ENCODE measurements around the gene KAT6B.
A peak's percentile ranks its signal among the peaks of the same experiment; 100 is the strongest.
"Not testable (repeated sequence)": the region's sequence is repeated elsewhere in the genome, so short reads cannot be mapped to it uniquely, and the experiment has no call there.

Gene KAT6B

GRCh38 chr10:74893329-74893728 is 66.9 kb downstream of the KAT6B start:
- H3K36me3 ChIP-seq (replicated peaks in 1 of 2; ENCODE audit: control insufficient read depth in 2 of 2, insufficient read depth in 2 of 2, low read length in 2 of 2); H3K9me3 ChIP-seq (replicated peaks in 1 of 2; ENCODE audit: control insufficient read depth in 2 of 2, insufficient read depth in 1 of 2, low read depth in 1 of 2, low read length in 2 of 2); H3K4me2 ChIP-seq (ENCODE audit: insufficient read depth, low read length, poor library complexity, severe bottlenecking); H3K4me1 ChIP-seq (ENCODE audit: control insufficient read depth in 2 of 2, insufficient read depth in 1 of 2, low read depth in 1 of 2, low read length in 2 of 2); H3K14ac ChIP-seq (ENCODE audit: low read length); H2AFZ ChIP-seq (ENCODE audit: low read length); H4K91ac ChIP-seq (ENCODE audit: low read depth, low read length, poor library complexity); H3K27me3 ChIP-seq (ENCODE audit: control insufficient read depth in 3 of 3, insufficient read depth in 3 of 3, low read depth in 1 of 3, low read length in 3 of 3); H3K9ac ChIP-seq (ENCODE audit: low read depth, low read length, poor library complexity); H2AK5ac ChIP-seq (ENCODE audit: low read depth, low read length); H3K79me1 ChIP-seq (ENCODE audit: low read depth, low read length); H2BK120ac ChIP-seq (ENCODE audit: low read depth, low read length); H3K18ac ChIP-seq (ENCODE audit: low read length); H2BK5ac ChIP-seq (ENCODE audit: low read length); H3K4me3 ChIP-seq (ENCODE audit: low read length in 2 of 2); H3K23ac ChIP-seq (ENCODE audit: low read depth, low read length, poor library complexity); H2BK15ac ChIP-seq (ENCODE audit: low read length); H3K4ac ChIP-seq (ENCODE audit: low read length); DNase-seq (ENCODE audit: low spot score); H4K8ac ChIP-seq (ENCODE audit: low read depth, low read length); H3K27ac ChIP-seq (replicated peaks; ENCODE audit: low read length); H2BK12ac ChIP-seq (ENCODE audit: low read length): not testable (repeated sequence)
- no CpG with 5 or more reads among the region's 6 CpGs for WGBS, 2 donors (ENCODE audit: extremely low coverage in 2 of 2, insufficient read length in 2 of 2, insufficient replicate concordance in 1 of 2)

- Histone ChIP-seq H3K4me3 (ENCODE audit: low read length in 2 of 2) (no peak overlapping the region), H4K91ac (ENCODE audit: low read depth, low read length, poor library complexity) (no peak overlapping the region), H3K4me2 (ENCODE audit: insufficient read depth, low read length, poor library complexity, severe bottlenecking) (no peak overlapping the region), H3K36me3 (replicated peaks in 1 of 2; ENCODE audit: control insufficient read depth in 2 of 2, insufficient read depth in 2 of 2, low read length in 2 of 2) (no peaks in the 10 kb centered on the region), H2BK5ac (ENCODE audit: low read length) (no peak overlapping the region), H2BK15ac (ENCODE audit: low read length) (no peak overlapping the region), H3K4ac (ENCODE audit: low read length) (no peak overlapping the region), H3K9ac (ENCODE audit: low read depth, low read length, poor library complexity) (no peak overlapping the region), H2BK120ac (ENCODE audit: low read depth, low read length) (no peak overlapping the region), H3K23ac (ENCODE audit: low read depth, low read length, poor library complexity) (no peak overlapping the region), H3K4me1 (ENCODE audit: control insufficient read depth in 2 of 2, insufficient read depth in 1 of 2, low read depth in 1 of 2, low read length in 2 of 2) (peaks cover 0 to 7% of the 10 kb centered on the region in 2 donors), H2BK12ac (ENCODE audit: low read length) (no peak overlapping the region), H3K79me1 (ENCODE audit: low read depth, low read length) (peaks cover 3% of the 10 kb centered on the region), H3K27me3 (ENCODE audit: control insufficient read depth in 3 of 3, insufficient read depth in 3 of 3, low read depth in 1 of 3, low read length in 3 of 3) (no peaks in the 10 kb centered on the region), H3K14ac (ENCODE audit: low read length) (no peak overlapping the region), H3K27ac (replicated peaks; ENCODE audit: low read length) (no peak overlapping the region), H2AK5ac (ENCODE audit: low read depth, low read length) (no peak overlapping the region), H3K9me3 (replicated peaks in 1 of 2; ENCODE audit: control insufficient read depth in 2 of 2, insufficient read depth in 1 of 2, low read depth in 1 of 2, low read length in 2 of 2) (no peaks in the 10 kb centered on the region), H3K18ac (ENCODE audit: low read length) (no peak overlapping the region), H4K8ac (ENCODE audit: low read depth, low read length) (no peak overlapping the region), H2AFZ (ENCODE audit: low read length) (no peak overlapping the region)
- no peak for DNase-seq (ENCODE audit: low spot score)
- WGBS, 2 donors (ENCODE audit: extremely low coverage in 2 of 2, insufficient read length in 2 of 2, insufficient replicate concordance in 1 of 2) = no CpG with 5 or more reads among the region's 5 CpGs
Observed at GRCh38 chr10:74896788-74897527, 70.6 kb downstream of the KAT6B start.

- no peak overlapping the region for H3K4me2 ChIP-seq (ENCODE audit: insufficient read depth, low read length, poor library complexity, severe bottlenecking)
- no peak overlapping the region for H4K91ac ChIP-seq (ENCODE audit: low read depth, low read length, poor library complexity)
- H3K14ac ChIP-seq (ENCODE audit: low read length) = no peak overlapping the region
- no peak overlapping the region for H2BK15ac ChIP-seq (ENCODE audit: low read length)
- DNase-seq (ENCODE audit: low spot score) = no peak
- H3K9me3 ChIP-seq (replicated peaks in 1 of 2; ENCODE audit: control insufficient read depth in 2 of 2, insufficient read depth in 1 of 2, low read depth in 1 of 2, low read length in 2 of 2) = peaks cover 0 to 2% of the 10 kb centered on the region in 2 donors
- no peak overlapping the region for H3K4me3 ChIP-seq (ENCODE audit: low read length in 2 of 2)
- no peaks in the 10 kb centered on the region for H3K27me3 ChIP-seq (ENCODE audit: control insufficient read depth in 3 of 3, insufficient read depth in 3 of 3, low read depth in 1 of 3, low read length in 3 of 3)
- H3K9ac ChIP-seq (ENCODE audit: low read depth, low read length, poor library complexity) = no peak overlapping the region
- H2BK120ac ChIP-seq (ENCODE audit: low read depth, low read length) = no peak overlapping the region
- H4K8ac ChIP-seq (ENCODE audit: low read depth, low read length) = no peak overlapping the region
- H3K4ac ChIP-seq (ENCODE audit: low read length) = no peak overlapping the region
- no peak overlapping the region for H2BK12ac ChIP-seq (ENCODE audit: low read length)
- no peak overlapping the region for H2AFZ ChIP-seq (ENCODE audit: low read length)
- peaks cover 0 to 10% of the 10 kb centered on the region in 2 donors for H3K4me1 ChIP-seq (ENCODE audit: control insufficient read depth in 2 of 2, insufficient read depth in 1 of 2, low read depth in 1 of 2, low read length in 2 of 2)
- no peak overlapping the region for H3K27ac ChIP-seq (replicated peaks; ENCODE audit: low read length)
- H3K18ac ChIP-seq (ENCODE audit: low read length) = no peak overlapping the region
- H2BK5ac ChIP-seq (ENCODE audit: low read length) = no peak overlapping the region
- no peaks in the 10 kb centered on the region for H3K36me3 ChIP-seq (replicated peaks in 1 of 2; ENCODE audit: control insufficient read depth in 2 of 2, insufficient read depth in 2 of 2, low read length in 2 of 2)
- WGBS, 2 donors (ENCODE audit: extremely low coverage in 2 of 2, insufficient read length in 2 of 2, insufficient replicate concordance in 1 of 2) = no CpG with 5 or more reads among the region's 4 CpGs
- no peak overlapping the region for H2AK5ac ChIP-seq (ENCODE audit: low read depth, low read length)
- no peak overlapping the region for H3K23ac ChIP-seq (ENCODE audit: low read depth, low read length, poor library complexity)
- H3K79me1 ChIP-seq (ENCODE audit: low read depth, low read length) = no peaks in the 10 kb centered on the region
Observed at GRCh38 chr10:74898201-74898976, 72.0 kb downstream of the KAT6B start.

- peak overlapping the region; percentile 9 for H3K18ac ChIP-seq (ENCODE audit: low read length)
- H3K27ac ChIP-seq (replicated peaks; ENCODE audit: low read length) = no peak overlapping the region
- H2AFZ ChIP-seq (ENCODE audit: low read length) = no peak overlapping the region
- peaks cover 0 to 10% of the 10 kb centered on the region in 2 donors for H3K4me1 ChIP-seq (ENCODE audit: control insufficient read depth in 2 of 2, insufficient read depth in 1 of 2, low read depth in 1 of 2, low read length in 2 of 2)
- H3K36me3 ChIP-seq (replicated peaks in 1 of 2; ENCODE audit: control insufficient read depth in 2 of 2, insufficient read depth in 2 of 2, low read length in 2 of 2) = no peaks in the 10 kb centered on the region
- no peak overlapping the region for H2BK5ac ChIP-seq (ENCODE audit: low read length)
- peaks cover 0 to 2% of the 10 kb centered on the region in 2 donors for H3K9me3 ChIP-seq (replicated peaks in 1 of 2; ENCODE audit: control insufficient read depth in 2 of 2, insufficient read depth in 1 of 2, low read depth in 1 of 2, low read length in 2 of 2)
- H2BK120ac ChIP-seq (ENCODE audit: low read depth, low read length) = no peak overlapping the region
- DNase-seq (ENCODE audit: low spot score) = no peak
- H3K9ac ChIP-seq (ENCODE audit: low read depth, low read length, poor library complexity) = no peak overlapping the region
- H3K27me3 ChIP-seq (ENCODE audit: control insufficient read depth in 3 of 3, insufficient read depth in 3 of 3, low read depth in 1 of 3, low read length in 3 of 3) = no peaks in the 10 kb centered on the region
- H3K4me3 ChIP-seq (ENCODE audit: low read length in 2 of 2) = no peak overlapping the region
- no peak overlapping the region for H2BK15ac ChIP-seq (ENCODE audit: low read length)
- no peak overlapping the region for H3K4ac ChIP-seq (ENCODE audit: low read length)
- no peak overlapping the region for H2AK5ac ChIP-seq (ENCODE audit: low read depth, low read length)
- WGBS, 2 donors (ENCODE audit: extremely low coverage in 2 of 2, insufficient read length in 2 of 2, insufficient replicate concordance in 1 of 2) = no CpG with 5 or more reads among the region's 5 CpGs
- no peak overlapping the region for H3K23ac ChIP-seq (ENCODE audit: low read depth, low read length, poor library complexity)
- H2BK12ac ChIP-seq (ENCODE audit: low read length) = no peak overlapping the region
- H3K14ac ChIP-seq (ENCODE audit: low read length) = no peak overlapping the region
- H3K79me1 ChIP-seq (ENCODE audit: low read depth, low read length) = no peaks in the 10 kb centered on the region
- no peak overlapping the region for H4K8ac ChIP-seq (ENCODE audit: low read depth, low read length)
- no peak overlapping the region for H3K4me2 ChIP-seq (ENCODE audit: insufficient read depth, low read length, poor library complexity, severe bottlenecking)
- no peak overlapping the region for H4K91ac ChIP-seq (ENCODE audit: low read depth, low read length, poor library complexity)
Observed at GRCh38 chr10:74900297-74900696, 73.9 kb downstream of the KAT6B start.
